GM12872 (cell line): ENCODE measurements around the gene TRERF1.

Source experiments
- CTCF ChIP-seq: IDR thresholded peaks from 3 replicates; pipeline ENCODE4 v1.5.1; 2011; ENCODE audit warnings: low read depth, mild to moderate bottlenecking, low read length, moderate library complexity; ENCODE audit not compliant: insufficient read depth

Gene TRERF1

GRCh38 chr6:42446996-42447395, 4.7 kb downstream of the TRERF1 start:
- TF ChIP-seq CTCF = no peak

- TF ChIP-seq CTCF = no peak
These were observed 5.4 kb downstream of the TRERF1 start for GRCh38 chr6:42446370-42446769.

GRCh38 chr6:42443312-42444060, 8.2 kb downstream of the TRERF1 start:
- no peak for TF ChIP-seq CTCF

- no peak for TF ChIP-seq CTCF
These were observed 10.0 kb downstream of the TRERF1 start for GRCh38 chr6:42441697-42442081.

- TF ChIP-seq CTCF = no peak
These were observed 10.7 kb downstream of the TRERF1 start for GRCh38 chr6:42440778-42441696.

GRCh38 chr6:42440027-42440426, 11.7 kb downstream of the TRERF1 start:
- TF ChIP-seq CTCF = no peak

- no peak for TF ChIP-seq CTCF
These were observed 14.9 kb downstream of the TRERF1 start for GRCh38 chr6:42436825-42437224.
